Measurements from ENCODE around the gene LARP4B. TPM values are rescaled to one million over a fixed set of nuclear protein-coding genes. Genes with fewer than 3 reads are reported as not detected.

The LARP4B gene
- total and polyA plus RNA-seq, 2 of the 13 experiments (the other 11 are each of a cell fraction or from before 2014, with no cell fraction given), result 19.5 to 30.2 TPM

DNA sequence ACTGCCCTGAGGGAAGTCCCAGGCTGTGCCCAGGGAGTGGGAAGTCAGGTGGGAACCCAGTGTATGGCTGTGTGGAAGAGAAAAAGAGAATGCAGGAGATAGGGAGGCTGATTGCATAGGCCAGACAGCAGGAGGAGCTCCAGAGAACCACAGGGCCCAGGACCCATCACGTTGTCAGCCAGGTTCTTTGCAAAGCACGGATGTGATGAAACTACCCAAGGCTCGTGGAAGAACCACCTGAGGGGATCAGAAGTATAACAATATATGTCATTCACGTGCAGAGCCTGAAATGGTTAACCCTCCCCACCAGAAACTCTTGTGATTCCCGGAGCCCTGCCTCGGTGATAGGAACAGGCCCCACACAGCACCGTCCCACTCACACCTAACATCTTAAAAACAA is 83.6 kb downstream of the LARP4B start:
- peak; percentile 5 for DNase-seq (ENCODE audit: low spot score)
- ChIA-PET CTCF (ENCODE audit: low intra/inter-chr PET ratio, low total read pairs) (no interaction called here), POLR2A (no interaction called here)
- no peak for TF ChIP-seq ZNF326 (CRISPR knock-in tag; IDR thresholded peaks at IDR 0.05; ENCODE audit: borderline replicate concordance)
- TF ChIP-seq, protein P1, sequence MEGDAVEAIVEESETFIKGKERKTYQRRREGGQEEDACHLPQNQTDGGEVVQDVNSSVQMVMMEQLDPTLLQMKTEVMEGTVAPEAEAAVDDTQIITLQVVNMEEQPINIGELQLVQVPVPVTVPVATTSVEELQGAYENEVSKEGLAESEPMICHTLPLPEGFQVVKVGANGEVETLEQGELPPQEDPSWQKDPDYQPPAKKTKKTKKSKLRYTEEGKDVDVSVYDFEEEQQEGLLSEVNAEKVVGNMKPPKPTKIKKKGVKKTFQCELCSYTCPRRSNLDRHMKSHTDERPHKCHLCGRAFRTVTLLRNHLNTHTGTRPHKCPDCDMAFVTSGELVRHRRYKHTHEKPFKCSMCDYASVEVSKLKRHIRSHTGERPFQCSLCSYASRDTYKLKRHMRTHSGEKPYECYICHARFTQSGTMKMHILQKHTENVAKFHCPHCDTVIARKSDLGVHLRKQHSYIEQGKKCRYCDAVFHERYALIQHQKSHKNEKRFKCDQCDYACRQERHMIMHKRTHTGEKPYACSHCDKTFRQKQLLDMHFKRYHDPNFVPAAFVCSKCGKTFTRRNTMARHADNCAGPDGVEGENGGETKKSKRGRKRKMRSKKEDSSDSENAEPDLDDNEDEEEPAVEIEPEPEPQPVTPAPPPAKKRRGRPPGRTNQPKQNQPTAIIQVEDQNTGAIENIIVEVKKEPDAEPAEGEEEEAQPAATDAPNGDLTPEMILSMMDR (CRISPR knock-in tag; IDR thresholded peaks at IDR 0.05), result peak; percentile 26; the same call in 1 of the 2 replicates
- TF ChIP-seq STAG1 (CRISPR knock-in tag; IDR thresholded peaks at IDR 0.05), result peak; percentile 20; the same call in 1 of the 2 replicates
- WGBS (ENCODE audit: low lambda C conversion rate), result 91% methylated on average over 7 of the region's 7 CpGs
- Histone ChIP-seq H3K79me2 (ENCODE audit: insufficient read depth, low read length) (peaks cover 55% of the 10 kb centered on the region), H3K4me2 (ENCODE audit: low read depth, low read length) (no peak overlapping the region), H3K27me3 (ENCODE audit: control insufficient read depth in 1 of 2, insufficient read depth in 2 of 2, low read length in 2 of 2) (no peaks in the 10 kb centered on the region), H3K9ac (ENCODE audit: insufficient read depth, low read depth, low read length) (no peak overlapping the region), H3K27ac (ENCODE audit: extremely low read length, insufficient read depth, low read length) (no peak overlapping the region), H3K4me3 (replicated peaks in 1 of 3; ENCODE audit: insufficient read depth in 1 of 3, low read depth in 2 of 3, low read length in 3 of 3) (no peak overlapping the region), H4K20me1 (ENCODE audit: insufficient read depth, low read length) (peaks cover 25% of the 10 kb centered on the region), H3K4me1 (ENCODE audit: insufficient read depth, low read length) (peaks cover 7% of the 10 kb centered on the region), H3K9me3 (ENCODE audit: low read length) (no peaks in the 10 kb centered on the region), H2AFZ (ENCODE audit: low read length) (no peak overlapping the region), H3K36me3 (replicated peaks in 1 of 2; ENCODE audit: control insufficient read depth in 1 of 2, insufficient read depth in 2 of 2, low read length in 2 of 2) (peaks cover 13 to 69% of the 10 kb centered on the region in 2 experiments)
- in situ Hi-C loops (cut with HindIII; ENCODE audit: extremely low pct_ligation_motif_present, low pct_unique_long_range_greater_than_20kb), result no loop called here
- no TSS peak for BruUV-seq (replicated peaks)
- no peak for FAIRE-seq
- intact Hi-C loops (cut with micrococcal nuclease; ENCODE audit: unreplicated experiment), result no loop called here
- ATAC-seq, result peak; percentile 73

DNA sequence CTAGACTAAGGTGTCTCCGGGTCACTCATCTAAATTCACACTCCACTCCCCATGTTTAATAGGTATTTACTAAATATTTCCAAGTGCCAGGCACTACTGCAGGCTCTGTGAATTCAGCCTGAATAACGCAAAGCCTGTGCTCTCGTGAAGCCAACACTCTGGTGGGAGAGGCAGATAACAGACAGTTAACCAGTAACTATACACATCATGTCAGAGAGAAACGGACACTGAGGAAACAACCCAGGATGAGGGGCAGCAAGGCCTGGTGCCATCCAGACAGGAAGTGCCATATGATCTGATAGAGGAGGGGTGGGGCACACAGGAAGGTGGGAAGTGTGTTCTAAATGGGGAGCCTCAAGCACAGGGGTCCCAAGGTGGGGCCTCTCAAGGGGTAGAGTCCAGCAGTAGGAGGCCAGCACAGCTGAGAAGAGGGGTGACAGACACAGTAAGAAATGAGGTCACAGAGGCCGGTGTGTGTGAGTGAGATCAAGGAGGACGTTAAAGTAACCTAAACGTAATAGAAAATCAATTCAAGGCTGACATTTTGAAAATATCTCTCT is 85.3 kb downstream of the LARP4B start:
- H2AFZ ChIP-seq (ENCODE audit: low read length), result no peak overlapping the region
- H3K36me3 ChIP-seq (replicated peaks in 1 of 2; ENCODE audit: control insufficient read depth in 1 of 2, insufficient read depth in 2 of 2, low read length in 2 of 2), result peaks cover 15 to 74% of the 10 kb centered on the region in 2 experiments
- TF ChIP-seq LCORL (IDR thresholded peaks at IDR 0.05) (no peak), LCORL (CRISPR knock-in tag; IDR thresholded peaks at IDR 0.05) (no peak), ZNF564 (CRISPR knock-in tag; IDR thresholded peaks at IDR 0.05) (no peak)
- TF ChIP-seq, protein P2, sequence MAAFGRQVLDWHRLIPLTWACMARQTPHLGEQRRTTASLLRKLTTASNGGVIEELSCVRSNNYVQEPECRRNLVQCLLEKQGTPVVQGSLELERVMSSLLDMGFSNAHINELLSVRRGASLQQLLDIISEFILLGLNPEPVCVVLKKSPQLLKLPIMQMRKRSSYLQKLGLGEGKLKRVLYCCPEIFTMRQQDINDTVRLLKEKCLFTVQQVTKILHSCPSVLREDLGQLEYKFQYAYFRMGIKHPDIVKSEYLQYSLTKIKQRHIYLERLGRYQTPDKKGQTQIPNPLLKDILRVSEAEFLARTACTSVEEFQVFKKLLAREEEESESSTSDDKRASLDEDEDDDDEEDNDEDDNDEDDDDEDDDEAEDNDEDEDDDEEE (CRISPR knock-in tag; IDR thresholded peaks at IDR 0.05), result no peak
- H4K20me1 ChIP-seq (ENCODE audit: insufficient read depth, low read length), result peaks cover 25% of the 10 kb centered on the region
- ATAC-seq, result no peak
- ChIA-PET CTCF (ENCODE audit: low intra/inter-chr PET ratio, low total read pairs) (no interaction called here), POLR2A (no interaction called here)
- in situ Hi-C loops (cut with HindIII; ENCODE audit: extremely low pct_ligation_motif_present, low pct_unique_long_range_greater_than_20kb) (no loop called here), intact Hi-C loops (cut with micrococcal nuclease; ENCODE audit: unreplicated experiment) (no loop called here)
- H3K27ac ChIP-seq (ENCODE audit: extremely low read length, insufficient read depth, low read length), result no peak overlapping the region
- peaks cover 39% of the 10 kb centered on the region for H3K79me2 ChIP-seq (ENCODE audit: insufficient read depth, low read length)
- 95% methylated on average over 7 of the region's 7 CpGs for WGBS (ENCODE audit: low lambda C conversion rate)
- no peak overlapping the region for H3K4me2 ChIP-seq (ENCODE audit: low read depth, low read length)
- H3K9ac ChIP-seq (ENCODE audit: insufficient read depth, low read depth, low read length), result no peak overlapping the region
- no peaks in the 10 kb centered on the region for H3K4me1 ChIP-seq (ENCODE audit: insufficient read depth, low read length)
- FAIRE-seq, result no peak
- no peaks in the 10 kb centered on the region for H3K27me3 ChIP-seq (ENCODE audit: control insufficient read depth in 1 of 2, insufficient read depth in 2 of 2, low read length in 2 of 2)
- H3K4me3 ChIP-seq (replicated peaks in 1 of 3; ENCODE audit: insufficient read depth in 1 of 3, low read depth in 2 of 3, low read length in 3 of 3), result no peak overlapping the region
- no peak for DNase-seq (ENCODE audit: low spot score)
- H3K9me3 ChIP-seq (ENCODE audit: low read length), result no peaks in the 10 kb centered on the region
- no TSS peak for BruUV-seq (replicated peaks)
